Trophoblast cell (in vitro differentiated cells and primary cell): ENCODE data around the gene PDLIM1.

Experiments
- DNase-seq, 2 donors: peaks; one replicate each; pipeline ENCODE4 v3.0.0-alpha.2; 2016
- H2AFZ ChIP-seq: 2 replicates; pipeline ENCODE4 v1.6.1; 2013; ENCODE audit warnings: low read length, moderate library complexity, mild to moderate bottlenecking; ENCODE audit not compliant: insufficient read depth, poor library complexity
- H2AK5ac ChIP-seq: 2 replicates; pipeline ENCODE4 v1.6.1; 2013; ENCODE audit warnings: mild to moderate bottlenecking, low read length
- H2BK120ac ChIP-seq: 2 replicates; pipeline ENCODE4 v1.6.1; 2013; ENCODE audit warnings: low read length, mild to moderate bottlenecking, moderate library complexity; ENCODE audit not compliant: insufficient read depth, poor library complexity
- H2BK12ac ChIP-seq: 2 replicates; pipeline ENCODE4 v1.6.1; 2013; ENCODE audit warnings: mild to moderate bottlenecking, low read length, moderate library complexity
- H2BK5ac ChIP-seq: 2 replicates; pipeline ENCODE4 v1.6.1; 2013; ENCODE audit warnings: low read length, low read depth, moderate library complexity, mild to moderate bottlenecking; ENCODE audit not compliant: poor library complexity
- H3K14ac ChIP-seq: 2 replicates; pipeline ENCODE4 v1.6.1; 2013; ENCODE audit warnings: mild to moderate bottlenecking, low read length
- H3K18ac ChIP-seq: 2 replicates; pipeline ENCODE4 v1.6.1; 2013; ENCODE audit warnings: mild to moderate bottlenecking, low read length
- H3K23ac ChIP-seq: 2 replicates; pipeline ENCODE4 v1.6.1; 2013; ENCODE audit warnings: low read length
- H3K27ac ChIP-seq: 2 replicates; pipeline ENCODE4 v1.5.1; 2013; ENCODE audit warnings: low read depth, mild to moderate bottlenecking, inconsistent platforms, low read length, moderate library complexity
- H3K27me3 ChIP-seq: 2 replicates; pipeline ENCODE4 v1.6.1; 2013; ENCODE audit warnings: inconsistent platforms, mild to moderate bottlenecking, low read length, moderate library complexity; ENCODE audit not compliant: insufficient read depth
- H3K36me3 ChIP-seq, 2 experiments: 1 replicate in 1 of 2; 2 replicates in 1 of 2; pipeline ENCODE4 v1.6.1; 2013; ENCODE audit warnings: low read length in 2 of 2, mild to moderate bottlenecking in 2 of 2, moderate library complexity in 1 of 2; ENCODE audit not compliant: insufficient read depth in 2 of 2, control insufficient read depth in 1 of 2
- H3K4ac ChIP-seq: 2 replicates; pipeline ENCODE4 v1.6.1; 2013; ENCODE audit warnings: low read depth, mild to moderate bottlenecking, low read length, moderate library complexity
- H3K4me1 ChIP-seq, 2 experiments: 1 replicate in 1 of 2; 2 replicates in 1 of 2; pipeline ENCODE4 v1.6.1; 2013; ENCODE audit warnings: low read length in 2 of 2, mild to moderate bottlenecking in 2 of 2, moderate library complexity in 1 of 2; ENCODE audit not compliant: insufficient read depth in 2 of 2, control insufficient read depth in 1 of 2
- H3K4me2 ChIP-seq: 2 replicates; pipeline ENCODE4 v1.6.1; 2013; ENCODE audit warnings: inconsistent platforms, mild to moderate bottlenecking, low read length, moderate library complexity
- H3K4me3 ChIP-seq: 2 replicates; pipeline ENCODE4 v1.5.1; 2013; ENCODE audit warnings: mild to moderate bottlenecking, low read depth, low read length, inconsistent platforms
- H3K79me1 ChIP-seq: one replicate; pipeline ENCODE4 v1.6.1; 2013; ENCODE audit warnings: low read length
- H3K79me2 ChIP-seq: 2 replicates; pipeline ENCODE4 v1.6.1; 2013; ENCODE audit warnings: low read length, mild to moderate bottlenecking; ENCODE audit not compliant: control insufficient read depth, insufficient read depth, poor library complexity
- H3K9ac ChIP-seq: 2 replicates; pipeline ENCODE4 v1.6.1; 2013; ENCODE audit warnings: mild to moderate bottlenecking, low read length
- H3K9me3 ChIP-seq: 2 replicates; pipeline ENCODE4 v1.6.1; 2013; ENCODE audit warnings: low read depth, mild to moderate bottlenecking, control low read depth, inconsistent platforms, low read length; ENCODE audit not compliant: insufficient read depth
- H4K12ac ChIP-seq: 2 replicates; pipeline ENCODE4 v1.6.1; 2013; ENCODE audit warnings: low read depth, mild to moderate bottlenecking, low read length, moderate library complexity
- H4K8ac ChIP-seq: 2 replicates; pipeline ENCODE4 v1.6.1; 2013; ENCODE audit warnings: low read depth, mild to moderate bottlenecking, low read length, moderate library complexity
- H4K91ac ChIP-seq: one replicate; pipeline ENCODE4 v1.6.1; 2013; ENCODE audit warnings: low read depth, mild to moderate bottlenecking, low read length, moderate library complexity
- WGBS: extraction: QIAGEN DNeasy Blood & Tissue Kit; methylation state at CpG from one replicate; pipeline ENCODE4 v1.1.7; 2013; ENCODE audit warnings: missing lambda C conversion rate; ENCODE audit not compliant: insufficient read length, insufficient coverage; ENCODE audit errors: extremely low coverage; 5-methylcytosine and 5-hydroxymethylcytosine counted together

Gene PDLIM1

GRCh38 chr10:95247881-95248583 is 42.8 kb downstream of the PDLIM1 start:
- Histone ChIP-seq H4K12ac (no peak overlapping the region), H3K4me1 (peaks cover 13 to 17% of the 10 kb centered on the region in 2 experiments), H3K14ac (no peak overlapping the region), H3K27me3 (no peaks in the 10 kb centered on the region), H3K79me2 (no peaks in the 10 kb centered on the region), H3K79me1 (peaks cover 10% of the 10 kb centered on the region), H2AFZ (no peak overlapping the region), H3K27ac (peak overlapping the region; percentile 26), H3K9ac (no peak overlapping the region), H3K4ac (no peak overlapping the region), H2BK120ac (no peak overlapping the region), H3K9me3 (no peaks in the 10 kb centered on the region), H3K4me2 (no peak overlapping the region), H3K23ac (no peak overlapping the region), H3K18ac (no peak overlapping the region), H3K36me3 (peaks cover 26 to 43% of the 10 kb centered on the region in 2 experiments), H2BK5ac (peak overlapping the region; percentile 2), H4K91ac (peak overlapping the region; percentile 1), H4K8ac (no peak overlapping the region), H2AK5ac (no peak overlapping the region), H3K4me3 (no peak overlapping the region), H2BK12ac (no peak overlapping the region)
- DNase-seq = no peak
- WGBS = no CpG with 5 or more reads among the region's 7 CpGs

- H3K79me2 ChIP-seq = no peaks in the 10 kb centered on the region
- no peak overlapping the region for H3K14ac ChIP-seq
- H3K4me2 ChIP-seq = no peak overlapping the region
- H3K27ac ChIP-seq = peak overlapping the region; percentile 55
- no peaks in the 10 kb centered on the region for H3K9me3 ChIP-seq
- no peaks in the 10 kb centered on the region for H3K27me3 ChIP-seq
- H2BK5ac ChIP-seq = peak overlapping the region; percentile 29
- no peak overlapping the region for H2BK12ac ChIP-seq
- H2BK120ac ChIP-seq = no peak overlapping the region
- H3K4me1 ChIP-seq = peaks cover 13 to 17% of the 10 kb centered on the region in 2 experiments
- peak in 1 of 2 donors; percentile 58 for DNase-seq
- no peak overlapping the region for H4K12ac ChIP-seq
- H3K4me3 ChIP-seq = no peak overlapping the region
- H3K4ac ChIP-seq = no peak overlapping the region
- H3K18ac ChIP-seq = no peak overlapping the region
- no peak overlapping the region for H4K8ac ChIP-seq
- H2AK5ac ChIP-seq = no peak overlapping the region
- H3K79me1 ChIP-seq = peaks cover 10% of the 10 kb centered on the region
- WGBS = no CpG with 5 or more reads among the region's 6 CpGs
- no peak overlapping the region for H3K23ac ChIP-seq
- no peak overlapping the region for H4K91ac ChIP-seq
- H2AFZ ChIP-seq = no peak overlapping the region
- peaks cover 31 to 48% of the 10 kb centered on the region in 2 experiments for H3K36me3 ChIP-seq
- no peak overlapping the region for H3K9ac ChIP-seq
Observed at GRCh38 chr10:95247200-95247880, 43.5 kb downstream of the PDLIM1 start.

- Histone ChIP-seq H3K14ac (no peak overlapping the region), H3K18ac (no peak overlapping the region), H3K23ac (no peak overlapping the region), H3K79me1 (peaks cover 10% of the 10 kb centered on the region), H3K79me2 (no peaks in the 10 kb centered on the region), H4K8ac (peak overlapping the region; percentile 9), H2BK5ac (no peak overlapping the region), H3K4me1 (peaks cover 13 to 17% of the 10 kb centered on the region in 2 experiments), H3K9ac (no peak overlapping the region), H3K4me2 (no peak overlapping the region), H2AFZ (no peak overlapping the region), H3K4me3 (no peak overlapping the region), H2BK12ac (no peak overlapping the region), H4K12ac (no peak overlapping the region), H2BK120ac (peak overlapping the region; percentile 30), H3K4ac (no peak overlapping the region), H4K91ac (no peak overlapping the region), H2AK5ac (peak overlapping the region; percentile 22), H3K9me3 (no peaks in the 10 kb centered on the region), H3K27me3 (no peaks in the 10 kb centered on the region), H3K36me3 (peaks cover 37 to 49% of the 10 kb centered on the region in 2 experiments), H3K27ac (peak overlapping the region; percentile 55)
- WGBS = no CpG with 5 or more reads among the region's 1 CpG
- peak; percentile 77 to 92 for DNase-seq
Observed at GRCh38 chr10:95246582-95247051, 44.2 kb downstream of the PDLIM1 start.

GRCh38 chr10:95245425-95246055 is 45.3 kb downstream of the PDLIM1 start:
- Histone ChIP-seq H2AFZ (no peak overlapping the region), H3K14ac (no peak overlapping the region), H3K9me3 (no peaks in the 10 kb centered on the region), H3K9ac (no peak overlapping the region), H3K79me1 (peaks cover 10% of the 10 kb centered on the region), H4K8ac (no peak overlapping the region), H3K4me2 (no peak overlapping the region), H4K91ac (no peak overlapping the region), H3K4me1 (peaks cover 13 to 17% of the 10 kb centered on the region in 2 experiments), H3K18ac (no peak overlapping the region), H3K27ac (no peak overlapping the region), H3K4ac (no peak overlapping the region), H2BK120ac (no peak overlapping the region), H2AK5ac (no peak overlapping the region), H2BK12ac (no peak overlapping the region), H3K4me3 (no peak overlapping the region), H3K23ac (no peak overlapping the region), H3K79me2 (no peaks in the 10 kb centered on the region), H4K12ac (no peak overlapping the region), H3K36me3 (peaks cover 48 to 56% of the 10 kb centered on the region in 2 experiments), H2BK5ac (no peak overlapping the region), H3K27me3 (no peaks in the 10 kb centered on the region)
- no CpG with 5 or more reads among the region's 6 CpGs for WGBS
- DNase-seq = no peak
